ENCODE data around the gene OR51E2. TPM values are rescaled to one million over a fixed set of nuclear protein-coding genes. Genes with fewer than 3 reads are reported as not detected.

Gene OR51E2
- total RNA-seq, 2 donors from 2014 or later, result 0.30 to 0.74 TPM

GRCh38 chr11:4643682-4644081 lies 54.0 kb downstream of the OR51E2 start, which contains the start of gene OR51E1:
Gene OR51E1 (plus strand): TSS chr11:4643982. CDS start chr11:4652527, 8,545 bp downstream.
- H3K4me3 ChIP-seq, result no peak within 1 kb of the TSS
- no peaks in the 10 kb centered on the region for H3K9me3 ChIP-seq
- intact Hi-C loops (cut with DNase I), result no loop called here
- no peak for DNase-seq
- H3K9ac ChIP-seq (ENCODE audit: low read depth in 2 of 2, low read length in 2 of 2), result no peak within 1 kb of the TSS
- H3K27ac ChIP-seq, result no peak within 1 kb of the TSS
- TF ChIP-seq, protein P1, sequence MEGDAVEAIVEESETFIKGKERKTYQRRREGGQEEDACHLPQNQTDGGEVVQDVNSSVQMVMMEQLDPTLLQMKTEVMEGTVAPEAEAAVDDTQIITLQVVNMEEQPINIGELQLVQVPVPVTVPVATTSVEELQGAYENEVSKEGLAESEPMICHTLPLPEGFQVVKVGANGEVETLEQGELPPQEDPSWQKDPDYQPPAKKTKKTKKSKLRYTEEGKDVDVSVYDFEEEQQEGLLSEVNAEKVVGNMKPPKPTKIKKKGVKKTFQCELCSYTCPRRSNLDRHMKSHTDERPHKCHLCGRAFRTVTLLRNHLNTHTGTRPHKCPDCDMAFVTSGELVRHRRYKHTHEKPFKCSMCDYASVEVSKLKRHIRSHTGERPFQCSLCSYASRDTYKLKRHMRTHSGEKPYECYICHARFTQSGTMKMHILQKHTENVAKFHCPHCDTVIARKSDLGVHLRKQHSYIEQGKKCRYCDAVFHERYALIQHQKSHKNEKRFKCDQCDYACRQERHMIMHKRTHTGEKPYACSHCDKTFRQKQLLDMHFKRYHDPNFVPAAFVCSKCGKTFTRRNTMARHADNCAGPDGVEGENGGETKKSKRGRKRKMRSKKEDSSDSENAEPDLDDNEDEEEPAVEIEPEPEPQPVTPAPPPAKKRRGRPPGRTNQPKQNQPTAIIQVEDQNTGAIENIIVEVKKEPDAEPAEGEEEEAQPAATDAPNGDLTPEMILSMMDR (IDR thresholded peaks at IDR 0.05), result no peak
- no peaks in the 10 kb centered on the region for H3K36me3 ChIP-seq
- H3K27me3 ChIP-seq, result no peaks in the 10 kb centered on the region
- H3K4me1 ChIP-seq, result no peaks in the 10 kb centered on the region

GRCh38 chr11:4643076-4643475 lies 54.6 kb downstream of the OR51E2 start:
- TF ChIP-seq, protein P1 (IDR thresholded peaks at IDR 0.05), result no peak
- Histone ChIP-seq H3K9me3 (no peaks in the 10 kb centered on the region), H3K4me3 (no peak overlapping the region), H3K9ac (ENCODE audit: low read depth in 2 of 2, low read length in 2 of 2) (no peak overlapping the region), H3K27me3 (no peaks in the 10 kb centered on the region), H3K27ac (no peak overlapping the region), H3K36me3 (no peaks in the 10 kb centered on the region), H3K4me1 (no peaks in the 10 kb centered on the region)
- DNase-seq, result no peak
- intact Hi-C loops (cut with DNase I), result no loop called here

- no peak for DNase-seq
- no peaks in the 10 kb centered on the region for H3K4me1 ChIP-seq
- H3K27ac ChIP-seq, result no peak overlapping the region
- intact Hi-C loops (cut with DNase I), result no loop called here
- H3K27me3 ChIP-seq, result no peaks in the 10 kb centered on the region
- TF ChIP-seq, protein P1 (IDR thresholded peaks at IDR 0.05), result no peak
- no peak overlapping the region for H3K4me3 ChIP-seq
- H3K9me3 ChIP-seq, result no peaks in the 10 kb centered on the region
- H3K9ac ChIP-seq (ENCODE audit: low read depth in 2 of 2, low read length in 2 of 2), result no peak overlapping the region
- H3K36me3 ChIP-seq, result no peaks in the 10 kb centered on the region
Measured at GRCh38 chr11:4642043-4642442, 55.6 kb downstream of the OR51E2 start.

DNA sequence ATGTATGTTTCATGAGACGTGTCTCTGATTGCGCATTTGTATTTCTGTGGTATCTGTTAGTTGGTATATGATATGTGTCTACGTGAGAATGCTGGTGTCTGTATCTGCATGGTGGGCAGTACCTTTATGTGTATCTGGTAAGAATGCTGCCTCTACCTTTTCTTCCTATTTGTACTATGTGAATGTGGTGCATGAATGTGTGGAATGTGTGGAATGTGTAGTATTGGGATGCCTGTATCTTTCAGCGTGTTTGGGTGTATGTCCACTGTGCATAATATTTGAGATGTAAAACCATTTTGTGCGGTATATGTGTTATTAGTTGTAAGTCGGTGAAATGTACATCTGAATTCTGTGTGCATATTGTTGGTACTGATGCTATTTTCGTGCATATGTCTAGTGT lies 56.2 kb downstream of the OR51E2 start:
- no peak for DNase-seq
- H3K4me3 ChIP-seq, result no peak overlapping the region
- H3K4me1 ChIP-seq, result no peaks in the 10 kb centered on the region
- no peaks in the 10 kb centered on the region for H3K36me3 ChIP-seq
- TF ChIP-seq, protein P1 (IDR thresholded peaks at IDR 0.05), result no peak
- intact Hi-C loops (cut with DNase I), result no loop called here
- no peaks in the 10 kb centered on the region for H3K9me3 ChIP-seq
- no peaks in the 10 kb centered on the region for H3K27me3 ChIP-seq
- H3K9ac ChIP-seq (ENCODE audit: low read depth in 2 of 2, low read length in 2 of 2), result no peak overlapping the region
- no peak overlapping the region for H3K27ac ChIP-seq

GRCh38 chr11:4639931-4640330 lies 57.7 kb downstream of the OR51E2 start:
- intact Hi-C loops (cut with DNase I), result loop anchor here (5.0 to 10.0 kb wide), 2 partner anchors 187 to 1165 kb away; partner anchors contain the start of gene OR52N2
- no peaks in the 10 kb centered on the region for H3K4me1 ChIP-seq
- no peak overlapping the region for H3K9ac ChIP-seq (ENCODE audit: low read depth in 2 of 2, low read length in 2 of 2)
- no peaks in the 10 kb centered on the region for H3K36me3 ChIP-seq
- H3K27ac ChIP-seq, result no peak overlapping the region
- no peaks in the 10 kb centered on the region for H3K9me3 ChIP-seq
- H3K4me3 ChIP-seq, result no peak overlapping the region
- no peaks in the 10 kb centered on the region for H3K27me3 ChIP-seq
- DNase-seq, result no peak
- TF ChIP-seq, protein P1 (IDR thresholded peaks at IDR 0.05), result no peak
